Body of pancreas (tissue), 4 donors: ENCODE results near the gene GIGYF1.
A peak's percentile ranks its signal among the peaks of the same experiment; 100 is the strongest.

Source experiments
- CTCF ChIP-seq, 7 experiments: fragments of 450-650 bp in 4 of 7; fragments of 200-600 bp in 3 of 7; sonication (generic) in 3 of 7; IDR thresholded peaks; one replicate each; pipeline ENCODE4 v1.5.1; 2016 to 2019; ENCODE audit warnings: antibody characterized with exemption in 7 of 7
- POLR2A ChIP-seq, 3 donors: fragments of 450-650 bp; IDR thresholded peaks; one replicate each; pipeline ENCODE4 v1.6.1; 2016; ENCODE audit warnings: antibody characterized with exemption in 3 of 3, mild to moderate bottlenecking in 2 of 3

- TF ChIP-seq CTCF (IDR thresholded peaks at IDR 0.05) (peak in 1 of 7 experiments; percentile 15), POLR2A (IDR thresholded peaks at IDR 0.05) (peak; percentile 40 to 72 (median 66))
These were observed 12.0 kb upstream of the GIGYF1 start, which contains the start of gene POP7 for GRCh38 chr7:100705753-100706671.
